HCT116 (cell line): ENCODE data around the gene SLC25A31. TPM values are rescaled to one million over a fixed set of nuclear protein-coding genes. Genes with fewer than 3 reads are reported as not detected.

Experiments
- ATAC-seq: fragments of 200-7000 bp; cut with Tn5 transposase; 2 replicates; pipeline ENCODE4 v1.9.1; 2020; ENCODE audit warnings: mild to moderate bottlenecking, moderate library complexity
- BruUV-seq: library from RNA; stranded (reverse); fragments of 400-500 nt; replicated peaks from 2 replicates; lab custom pipeline; 2021; lab: Mats Ljungman, UMichigan
- CTCF ChIA-PET: fragments of 300-600 bp; sonication (Branson Sonifier 250); formaldehyde crosslinking; loops from one replicate; lab custom pipeline; 2021; ENCODE audit warnings: antibody characterized with exemption; lab: Charles Lee
- POLR2A ChIA-PET: fragments of 300-600, 350-600 bp; sonication (Branson Sonifier 250); formaldehyde crosslinking; loops from one replicate; lab custom pipeline; 2021; ENCODE audit warnings: antibody characterized with exemption; lab: Charles Lee
- RAD21 ChIA-PET, 2 experiments: fragments of 300-600 bp; sonication (Branson Sonifier 250); formaldehyde crosslinking; loops; one replicate each; lab custom pipeline; 2023; ENCODE audit warnings: low total read pairs in 2 of 2; ENCODE audit not compliant: uncharacterized antibody in 2 of 2, unreplicated experiment in 2 of 2, low non-redundant PET in 1 of 2; lab: Charles Lee
- DNase-seq: peaks from one replicate; pipeline ENCODE4 v3.0.0-alpha.2; 2010; ENCODE audit warnings: low read depth, low spot score
- H2AFZ ChIP-seq: fragments of 200-600 bp; shearing (Covaris generic), sonication (generic); 2 replicates; pipeline ENCODE4 v1.6.1; 2017; ENCODE audit warnings: low read depth, mixed run types, mixed read lengths, antibody characterized with exemption, low read length; ENCODE audit not compliant: poor library complexity, severe bottlenecking
- H3K27ac ChIP-seq: 2 replicates; pipeline ENCODE4 v1.5.1; 2012; ENCODE audit warnings: low read depth, low read length
- H3K27me3 ChIP-seq: fragments of 200-600 bp; sonication (generic); 2 replicates; pipeline ENCODE4 v1.6.1; 2016; ENCODE audit warnings: mixed run types, low read length, mixed read lengths; ENCODE audit not compliant: insufficient read depth
- H3K36me3 ChIP-seq, 2 experiments: fragments of 200-500 bp in 1 of 2; fragments of 200-600 bp in 1 of 2; sonication (Bioruptor generic) in 1 of 2; sonication (generic) in 1 of 2; 2 replicates each; pipeline versions ENCODE4 v1.5.1 to v1.6.1; 2014 to 2016; ENCODE audit warnings: low read length in 2 of 2, inconsistent platforms in 1 of 2, mixed read lengths in 1 of 2, mixed run types in 1 of 2; ENCODE audit not compliant: insufficient read depth in 2 of 2, control insufficient read depth in 1 of 2
- H3K4me1 ChIP-seq, 2 experiments: fragments of 200-600 bp in 1 of 2; sonication (generic) in 1 of 2; 2 replicates each; pipeline versions ENCODE4 v1.5.1 to v1.6.1; 2012 to 2017; ENCODE audit warnings: low read length in 2 of 2, inconsistent platforms in 1 of 2, mild to moderate bottlenecking in 1 of 2, mixed read lengths in 1 of 2, mixed run types in 1 of 2, moderate library complexity in 1 of 2; ENCODE audit not compliant: insufficient read depth in 2 of 2, control insufficient read depth in 1 of 2
- H3K4me2 ChIP-seq: fragments of 200-600 bp; sonication (generic); 2 replicates; pipeline ENCODE4 v1.6.1; 2017; ENCODE audit warnings: mixed run types, low read length, mixed read lengths
- H3K4me3 ChIP-seq, 2 experiments: fragments of 200-600 bp in 1 of 2; sonication (generic) in 1 of 2; replicated peaks in 1 of 2; 2 replicates each; pipeline ENCODE4 v1.5.1; 2011 to 2016; ENCODE audit warnings: low read length in 2 of 2, control low read depth in 1 of 2, low read depth in 1 of 2, mild to moderate bottlenecking in 1 of 2, mixed read lengths in 1 of 2, mixed run types in 1 of 2
- H3K79me2 ChIP-seq: fragments of 200-600 bp; sonication (generic); 2 replicates; pipeline ENCODE4 v1.6.1; 2017; ENCODE audit warnings: mild to moderate bottlenecking, mixed run types, low read length, moderate library complexity, mixed read lengths; ENCODE audit not compliant: insufficient read depth
- H3K9ac ChIP-seq: fragments of 200-600 bp; sonication (generic); 2 replicates; pipeline ENCODE4 v1.6.1; 2016; ENCODE audit warnings: low read length, mixed read lengths
- H3K9me2 ChIP-seq: fragments of 200-600 bp; sonication (generic), shearing (Covaris generic); 2 replicates; pipeline ENCODE4 v1.6.1; 2017; ENCODE audit warnings: mixed run types, mild to moderate bottlenecking, moderate library complexity; ENCODE audit not compliant: insufficient read depth
- H3K9me3 ChIP-seq, 2 experiments: fragments of 200-500 bp in 1 of 2; fragments of 200-600 bp in 1 of 2; sonication (Bioruptor generic) in 1 of 2; sonication (generic) in 1 of 2; 2 replicates each; pipeline ENCODE4 v1.6.1; 2014 to 2017; ENCODE audit warnings: low read length in 2 of 2, mixed read lengths in 2 of 2, inconsistent platforms in 1 of 2, low read depth in 1 of 2, mild to moderate bottlenecking in 1 of 2, mixed run types in 1 of 2, moderate library complexity in 1 of 2; ENCODE audit not compliant: control insufficient read depth in 1 of 2, insufficient read depth in 1 of 2
- H4K20me1 ChIP-seq: fragments of 200-600 bp; sonication (generic), shearing (Covaris generic); 2 replicates; pipeline ENCODE4 v1.6.1; 2017; ENCODE audit warnings: mixed run types, mild to moderate bottlenecking, moderate library complexity; ENCODE audit not compliant: insufficient read depth
- CBX3 ChIP-seq: IDR thresholded peaks from 2 replicates; pipeline ENCODE4 v1.6.1; 2012; ENCODE audit warnings: low read depth
- EZH2phosphoT487 ChIP-seq: fragments of 200-600 bp; IDR thresholded peaks from 2 replicates; pipeline ENCODE4 v1.6.1; 2018; ENCODE audit warnings: antibody characterized with exemption, borderline replicate concordance
- POLR2AphosphoS5 ChIP-seq: IDR thresholded peaks from 2 replicates; pipeline ENCODE4 v1.6.1; 2011; ENCODE audit warnings: mild to moderate bottlenecking, low read depth, low read length, moderate library complexity
- REST ChIP-seq: IDR thresholded peaks from 2 replicates; pipeline ENCODE4 v1.6.1; 2012; ENCODE audit warnings: low read depth
- SP1 ChIP-seq: IDR thresholded peaks from 2 replicates; pipeline ENCODE4 v1.6.1; 2012; ENCODE audit warnings: low read depth
- SRF ChIP-seq: IDR thresholded peaks from 2 replicates; pipeline ENCODE4 v1.6.1; 2012; ENCODE audit warnings: low read depth
- ZFX ChIP-seq: fragments of 450-650 bp; IDR thresholded peaks from 2 replicates; pipeline ENCODE4 v1.6.1; 2017
- ZNF274 ChIP-seq: fragments of 200-500 bp; sonication (Bioruptor generic); IDR thresholded peaks from 2 replicates; pipeline ENCODE4 v1.6.1; 2014; ENCODE audit warnings: mild to moderate bottlenecking, low read depth, low read length, inconsistent platforms
- intact Hi-C: fragments of 100-400 bp; cut with micrococcal nuclease; formaldehyde crosslinking; loops from 2 replicates; pipeline ENCODE4 v1.10.0; 2022
- total RNA-seq: library from RNA; stranded (reverse); gene quantifications from one replicate; pipeline ENCODE4 v1.2.1, GENCODE V29; 2021; ENCODE audit not compliant: unreplicated experiment

The SLC25A31 gene
- total RNA-seq, 1 experiment from 2014 or later, result not detected

- POLR2A ChIA-PET, result no interaction called here
These were observed 61.2 kb downstream of the SLC25A31 start for GRCh38 chr4:127791391-127791790.

More at GRCh38 chr4:127791391-127791790, 61.2 kb downstream of the SLC25A31 start:
- BruUV-seq, result no TSS peak
- Histone ChIP-seq H3K27ac (no peak overlapping the region), H3K79me2 (peaks cover 58% of the 10 kb centered on the region), H3K9me3 (no peaks in the 10 kb centered on the region), H3K9ac (no peak overlapping the region), H4K20me1 (no peaks in the 10 kb centered on the region), H3K4me1 (no peaks in the 10 kb centered on the region), H3K4me3 (no peak overlapping the region), H3K4me2 (no peak overlapping the region), H3K9me2 (no peaks in the 10 kb centered on the region), H3K27me3 (no peaks in the 10 kb centered on the region), H3K36me3 (no peaks in the 10 kb centered on the region), H2AFZ (no peak overlapping the region)
- no peak for ATAC-seq
- RAD21 ChIA-PET, result no interaction called here
- TF ChIP-seq ZNF274 (no peak), CBX3 (no peak), SP1 (no peak), REST (no peak), POLR2AphosphoS5 (no peak), EZH2phosphoT487 (no peak), SRF (no peak), ZFX (no peak)
- intact Hi-C loops, result no loop called here
- DNase-seq, result no peak
- CTCF ChIA-PET, result no interaction called here
